B cell (primary cell): ENCODE data around the gene AGAP1. TPM values are rescaled to one million over a fixed set of nuclear protein-coding genes. Genes with fewer than 3 reads are reported as not detected.

Experiments
- ATAC-seq: fragments of 200-7000 bp; cut with Tn5 transposase; one replicate; pipeline ENCODE4 v1.10.0; 2021; ENCODE audit warnings: low read depth, mild to moderate bottlenecking, moderate number of reproducible peaks, moderate library complexity
- CTCF ChIA-PET: fragments of 350-600 bp; sonication (Branson Sonifier 250); formaldehyde crosslinking; loops from one replicate; lab custom pipeline; 2021; ENCODE audit warnings: antibody characterized with exemption, inconsistent platforms; lab: Charles Lee
- POLR2A ChIA-PET: fragments of 350-600 bp; sonication (Branson Sonifier 250); formaldehyde crosslinking; loops from one replicate; lab custom pipeline; 2021; ENCODE audit warnings: antibody characterized with exemption; lab: Charles Lee
- DNase-seq: peaks from one replicate; pipeline ENCODE4 v3.0.0; 2013
- H2AFZ ChIP-seq: 2 replicates; pipeline ENCODE4 v1.6.1; 2012; ENCODE audit warnings: mild to moderate bottlenecking, low read depth, low read length; ENCODE audit not compliant: insufficient read depth, poor library complexity, severe bottlenecking
- H3K27ac ChIP-seq, 2 donors: 1 replicate in 1 of 2; 2 replicates in 1 of 2; pipeline ENCODE4 v1.5.1; 2012 to 2013; ENCODE audit warnings: low read length in 2 of 2, mild to moderate bottlenecking in 2 of 2, moderate library complexity in 1 of 2
- H3K27me3 ChIP-seq, 4 experiments: fragments of 200-600 bp in 1 of 4; sonication (generic) in 1 of 4; replicated peaks in 1 of 4; 1 replicate in 2 of 4; 2 replicates in 2 of 4; pipeline versions ENCODE4 v1.6.1 to v1.7.0; 2013 to 2016; ENCODE audit warnings: low read length in 3 of 4, mild to moderate bottlenecking in 2 of 4, mixed read lengths in 1 of 4, moderate library complexity in 1 of 4; ENCODE audit not compliant: insufficient read depth in 4 of 4, control insufficient read depth in 3 of 4; ENCODE audit errors: control extremely low read depth in 1 of 4
- H3K36me3 ChIP-seq, 2 experiments: replicated peaks in 1 of 2; 1 replicate in 1 of 2; 2 replicates in 1 of 2; pipeline versions ENCODE4 v1.6.1 to v1.7.1; 2013; ENCODE audit warnings: low read length in 1 of 2; ENCODE audit not compliant: insufficient read depth in 2 of 2, control insufficient read depth in 1 of 2; ENCODE audit errors: control extremely low read depth in 1 of 2, extremely low read depth in 1 of 2
- H3K4me1 ChIP-seq, 2 donors: fragments of 200-600 bp in 1 of 2; sonication (generic) in 1 of 2; 1 replicate in 1 of 2; 2 replicates in 1 of 2; pipeline versions ENCODE4 v1.5.1 to v1.6.1; 2013 to 2017; ENCODE audit warnings: low read length in 2 of 2; ENCODE audit not compliant: control insufficient read depth in 2 of 2, insufficient read depth in 2 of 2
- H3K4me2 ChIP-seq: replicated peaks from 2 replicates; pipeline ENCODE3; 2012; ENCODE audit warnings: mild to moderate bottlenecking, low read depth, low read length; ENCODE audit not compliant: poor library complexity, severe bottlenecking
- H3K4me3 ChIP-seq, 5 experiments: fragments of 200-600 bp in 1 of 5; sonication (generic) in 1 of 5; 1 replicate in 3 of 5; 2 replicates in 2 of 5; pipeline versions ENCODE4 v1.5.1 to v1.7.0; 2011 to 2016; ENCODE audit warnings: low read length in 4 of 5, mild to moderate bottlenecking in 4 of 5, low read depth in 2 of 5, control low read depth in 1 of 5, moderate library complexity in 1 of 5; ENCODE audit not compliant: insufficient read depth in 1 of 5; ENCODE audit errors: control extremely low read depth in 1 of 5, extremely low read depth in 1 of 5
- H3K79me2 ChIP-seq: fragments of 200-600 bp; sonication (generic); one replicate; pipeline ENCODE4 v1.6.0; 2016; ENCODE audit warnings: low read length; ENCODE audit not compliant: control insufficient read depth, insufficient read depth
- H3K9ac ChIP-seq: fragments of 200-600 bp; sonication (generic); 2 replicates; pipeline ENCODE4 v1.6.1; 2017; ENCODE audit warnings: mild to moderate bottlenecking, low read length, moderate library complexity
- H3K9me3 ChIP-seq, 3 donors: one replicate each; pipeline versions ENCODE4 v1.6.1 to v1.7.1; 2013; ENCODE audit warnings: low read length in 2 of 3; ENCODE audit not compliant: control insufficient read depth in 2 of 3, insufficient read depth in 1 of 3; ENCODE audit errors: control extremely low read depth in 1 of 3
- H4K20me1 ChIP-seq: 2 replicates; pipeline ENCODE4 v1.6.0; 2012; ENCODE audit warnings: mild to moderate bottlenecking, low read length; ENCODE audit not compliant: insufficient read depth, control insufficient read depth, poor library complexity, severe bottlenecking
- H3K27ac Mint-ChIP-seq: one replicate; pipeline ENCODE4 v1.8.0; 2021; ENCODE audit warnings: mixed read lengths
- H3K27me3 Mint-ChIP-seq: one replicate; pipeline ENCODE4 v1.8.0; 2021; ENCODE audit warnings: mixed read lengths
- H3K4me1 Mint-ChIP-seq: one replicate; pipeline ENCODE4 v1.8.0; 2021; ENCODE audit warnings: mixed read lengths
- H3K4me3 Mint-ChIP-seq: one replicate; pipeline ENCODE4 v1.8.0; 2021; ENCODE audit warnings: mixed read lengths
- H3K9me3 Mint-ChIP-seq: one replicate; pipeline ENCODE4 v1.8.0; 2022; ENCODE audit warnings: mixed read lengths; ENCODE audit not compliant: insufficient read depth
- EZH2 ChIP-seq: IDR thresholded peaks from 2 replicates; pipeline ENCODE4 v1.6.1; 2012; ENCODE audit warnings: borderline replicate concordance, low read depth, mild to moderate bottlenecking, moderate library complexity, low read length; ENCODE audit not compliant: insufficient read depth, poor library complexity, severe bottlenecking
- WGBS: methylation state at CpG from one replicate; pipeline ENCODE4 v1.1.5; 2013; ENCODE audit warnings: missing lambda C conversion rate; ENCODE audit not compliant: insufficient coverage; 5-methylcytosine and 5-hydroxymethylcytosine counted together
- intact Hi-C: fragments of 100-400 bp; cut with micrococcal nuclease; formaldehyde crosslinking; loops from one replicate; pipeline ENCODE4 v1.10.0; 2022
- polyA plus RNA-seq: library from polyadenylated mRNA; depleted of rRNA; stranded (reverse); fragments of >200 nt; gene quantifications from 2 replicates; pipeline ENCODE4 v1.2.3, GENCODE V29; 2012
- total RNA-seq, 2 donors: library from RNA; stranded (reverse); fragments of 120-200 nt in 1 of 2; gene quantifications; 1 replicate in 1 of 2; 2 replicates in 1 of 2; pipeline versions ENCODE4 v1.2.3 to v1.2.4, GENCODE V29; 2013 to 2022
- TF ChIP-seq, protein P1 (sequence below): fragments of 200-600 bp; IDR thresholded peaks from one replicate; pipeline ENCODE4 v1.8.0; 2022; ENCODE audit warnings: antibody characterized with exemption, mild to moderate bottlenecking

Gene AGAP1
- total and polyA plus RNA-seq, 2 donors (not counting 1 experiment from before 2014, with no cell fraction given), result 0.01 TPM; not detected in 1

DNA sequence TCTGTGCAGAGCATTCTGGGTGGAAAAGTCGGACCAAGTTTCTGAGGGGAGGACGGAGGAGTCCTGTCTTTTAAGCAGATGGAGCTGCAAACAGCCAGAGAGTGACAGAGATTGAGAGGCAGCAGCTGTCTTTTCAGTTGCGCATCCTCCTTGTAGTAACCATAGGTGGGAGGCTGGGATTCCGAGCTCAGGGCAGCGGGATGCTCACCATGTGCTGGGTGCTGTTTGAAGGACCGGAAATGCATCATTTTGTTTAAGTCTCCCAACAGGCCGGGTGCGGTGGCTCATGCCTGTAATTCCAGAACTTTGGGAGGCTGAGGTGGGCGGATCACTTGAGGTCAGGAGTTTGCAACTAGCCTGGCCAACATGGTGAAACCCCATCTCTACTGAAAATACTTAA is 93.4 kb downstream of the AGAP1 start:
- intact Hi-C loops, result no loop called here
- POLR2A ChIA-PET, result no interaction called here

DNA sequence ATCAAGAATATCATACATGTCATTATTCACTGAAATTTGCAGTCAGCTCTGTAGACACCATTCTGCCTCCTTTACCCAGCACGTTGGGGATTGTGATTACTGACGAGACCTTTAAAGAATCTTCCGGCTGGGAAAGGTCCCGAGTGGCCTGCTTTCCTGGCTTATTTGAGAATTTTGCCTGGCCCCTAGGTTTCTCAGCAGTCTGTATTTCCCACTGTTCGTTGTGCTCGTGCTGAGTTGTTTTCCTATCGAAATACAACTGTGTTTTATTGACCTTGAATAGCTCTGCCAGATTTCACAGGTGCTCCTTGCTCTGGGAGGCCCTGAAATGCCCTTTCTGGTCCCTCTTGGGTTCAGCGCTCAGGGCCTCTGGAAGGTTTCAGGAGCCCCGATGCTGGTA is 94.9 kb downstream of the AGAP1 start:
- Mint-ChIP-seq H3K27ac (no peak overlapping the region), H3K4me1 (no peaks in the 10 kb centered on the region), H3K9me3 (no peaks in the 10 kb centered on the region), H3K4me3 (no peak overlapping the region), H3K27me3 (peaks cover 3% of the 10 kb centered on the region)
- no peaks in the 10 kb centered on the region for H3K9me3 ChIP-seq
- no peak overlapping the region for H3K27ac ChIP-seq
- H4K20me1 ChIP-seq, result no peaks in the 10 kb centered on the region
- POLR2A ChIA-PET, result no interaction called here
- no peak overlapping the region for H2AFZ ChIP-seq
- DNase-seq (no peak), ATAC-seq (no peak)
- H3K79me2 ChIP-seq, result no peaks in the 10 kb centered on the region
- no peaks in the 10 kb centered on the region for H3K27me3 ChIP-seq
- TF ChIP-seq, protein P1, sequence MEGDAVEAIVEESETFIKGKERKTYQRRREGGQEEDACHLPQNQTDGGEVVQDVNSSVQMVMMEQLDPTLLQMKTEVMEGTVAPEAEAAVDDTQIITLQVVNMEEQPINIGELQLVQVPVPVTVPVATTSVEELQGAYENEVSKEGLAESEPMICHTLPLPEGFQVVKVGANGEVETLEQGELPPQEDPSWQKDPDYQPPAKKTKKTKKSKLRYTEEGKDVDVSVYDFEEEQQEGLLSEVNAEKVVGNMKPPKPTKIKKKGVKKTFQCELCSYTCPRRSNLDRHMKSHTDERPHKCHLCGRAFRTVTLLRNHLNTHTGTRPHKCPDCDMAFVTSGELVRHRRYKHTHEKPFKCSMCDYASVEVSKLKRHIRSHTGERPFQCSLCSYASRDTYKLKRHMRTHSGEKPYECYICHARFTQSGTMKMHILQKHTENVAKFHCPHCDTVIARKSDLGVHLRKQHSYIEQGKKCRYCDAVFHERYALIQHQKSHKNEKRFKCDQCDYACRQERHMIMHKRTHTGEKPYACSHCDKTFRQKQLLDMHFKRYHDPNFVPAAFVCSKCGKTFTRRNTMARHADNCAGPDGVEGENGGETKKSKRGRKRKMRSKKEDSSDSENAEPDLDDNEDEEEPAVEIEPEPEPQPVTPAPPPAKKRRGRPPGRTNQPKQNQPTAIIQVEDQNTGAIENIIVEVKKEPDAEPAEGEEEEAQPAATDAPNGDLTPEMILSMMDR, result no peak
- no peak for TF ChIP-seq EZH2
- WGBS, result 66% methylated on average over 8 of the region's 9 CpGs
- intact Hi-C loops, result no loop called here
- CTCF ChIA-PET, result no interaction called here
- no peaks in the 10 kb centered on the region for H3K4me1 ChIP-seq
- H3K9ac ChIP-seq, result no peak overlapping the region
- H3K4me3 ChIP-seq, result no peak overlapping the region
- H3K36me3 ChIP-seq, result no peaks in the 10 kb centered on the region
- no peak overlapping the region for H3K4me2 ChIP-seq

More for the DNA sequence above, 93.4 kb downstream of the AGAP1 start:
- Mint-ChIP-seq H3K4me3 (no peak overlapping the region), H3K27ac (no peak overlapping the region), H3K9me3 (no peaks in the 10 kb centered on the region), H3K4me1 (no peaks in the 10 kb centered on the region), H3K27me3 (no peaks in the 10 kb centered on the region)
- Histone ChIP-seq H3K4me1 (no peaks in the 10 kb centered on the region), H3K4me3 (no peak overlapping the region), H4K20me1 (no peaks in the 10 kb centered on the region), H3K27ac (no peak overlapping the region), H2AFZ (no peak overlapping the region), H3K27me3 (no peaks in the 10 kb centered on the region), H3K9me3 (no peaks in the 10 kb centered on the region), H3K4me2 (no peak overlapping the region), H3K9ac (no peak overlapping the region), H3K79me2 (no peaks in the 10 kb centered on the region), H3K36me3 (no peaks in the 10 kb centered on the region)
- 85% methylated on average over 6 of the region's 9 CpGs for WGBS
- DNase-seq (no peak), ATAC-seq (no peak)
- TF ChIP-seq, protein P1, result no peak
- no peak for TF ChIP-seq EZH2
- CTCF ChIA-PET, result no interaction called here
